Thoracic aorta (tissue), 2 donors: Measurements from ENCODE around the gene DCHS2. TPM values are rescaled to one million over a fixed set of nuclear protein-coding genes. Genes with fewer than 3 reads are reported as not detected.
A peak's percentile ranks its signal among the peaks of the same experiment; 100 is the strongest.

Experiments used
- ATAC-seq: fragments of 150-250 bp; one replicate; pipeline ENCODE4 v1.8.0; 2017; ENCODE audit warnings: low read depth; ENCODE audit not compliant: insufficient number of reproducible peaks, low FRiP score
- DNase-seq: peaks from one replicate; pipeline ENCODE4 v3.0.0-alpha.2; 2020; ENCODE audit warnings: low spot score
- H3K27ac ChIP-seq, 2 donors: fragments of 200-600 bp; sonication (generic); 1 replicate in 1 of 2; 2 replicates in 1 of 2; pipeline ENCODE4 v1.5.1; 2016; ENCODE audit warnings: mild to moderate bottlenecking in 2 of 2, moderate library complexity in 2 of 2
- H3K27me3 ChIP-seq: fragments of 200-600 bp; sonication (generic); replicated peaks from 2 replicates; pipeline ENCODE4 v1.6.0; 2016; ENCODE audit warnings: mild to moderate bottlenecking; ENCODE audit not compliant: insufficient read depth
- H3K36me3 ChIP-seq: fragments of 200-600 bp; sonication (generic); one replicate; pipeline ENCODE4 v1.5.1; 2016
- H3K4me1 ChIP-seq, 2 donors: fragments of 200-600 bp; sonication (generic); 1 replicate in 1 of 2; 2 replicates in 1 of 2; pipeline versions ENCODE4 v1.5.1 to v1.6.0; 2016; ENCODE audit warnings: low read depth in 2 of 2, mild to moderate bottlenecking in 1 of 2; ENCODE audit not compliant: control insufficient read depth in 1 of 2
- H3K4me3 ChIP-seq: fragments of 200-600 bp; sonication (generic); 2 replicates; pipeline ENCODE4 v1.5.1; 2016; ENCODE audit warnings: mild to moderate bottlenecking
- H3K9me3 ChIP-seq: fragments of 200-600 bp; sonication (generic); 2 replicates; pipeline ENCODE4 v1.5.1; 2016
- CTCF ChIP-seq: fragments of 200-600 bp; sonication (generic); IDR thresholded peaks from one replicate; pipeline ENCODE4 v1.5.1; 2019; ENCODE audit warnings: antibody characterized with exemption
- total RNA-seq, 2 donors: library from RNA; depleted of rRNA; stranded (reverse); fragments of >200 nt; gene quantifications; one replicate each; pipeline versions ENCODE4 v1.1.0 to v1.2.3, GENCODE V29; 2016

DCHS2 gene
- total RNA-seq, 2 donors from 2014 or later = 0.35 TPM; not detected in 1

GRCh38 chr4:154503598-154503997 is 12.0 kb upstream of the DCHS2 start:
- no peaks in the 10 kb centered on the region for H3K36me3 ChIP-seq
- H3K27ac ChIP-seq = no peak overlapping the region
- no peaks in the 10 kb centered on the region for H3K27me3 ChIP-seq
- DNase-seq = no peak
- no peaks in the 10 kb centered on the region for H3K4me1 ChIP-seq
- no peaks in the 10 kb centered on the region for H3K9me3 ChIP-seq
- TF ChIP-seq CTCF = peak; percentile 29
- ATAC-seq = no peak
- H3K4me3 ChIP-seq = no peak overlapping the region

- no peak for ATAC-seq
- no peak for TF ChIP-seq CTCF
- no peaks in the 10 kb centered on the region for H3K36me3 ChIP-seq
- no peaks in the 10 kb centered on the region for H3K9me3 ChIP-seq
- H3K4me1 ChIP-seq = no peaks in the 10 kb centered on the region
- no peak for DNase-seq
- H3K27ac ChIP-seq = no peak overlapping the region
- H3K4me3 ChIP-seq = no peak overlapping the region
- no peaks in the 10 kb centered on the region for H3K27me3 ChIP-seq
These were observed 10.5 kb upstream of the DCHS2 start for GRCh38 chr4:154502111-154502510.

- no peak for DNase-seq
- TF ChIP-seq CTCF = no peak
- Histone ChIP-seq H3K4me3 (no peak overlapping the region), H3K27ac (no peak overlapping the region), H3K36me3 (no peaks in the 10 kb centered on the region), H3K4me1 (no peaks in the 10 kb centered on the region), H3K27me3 (no peaks in the 10 kb centered on the region), H3K9me3 (no peaks in the 10 kb centered on the region)
- no peak for ATAC-seq
These were observed 6.3 kb upstream of the DCHS2 start for GRCh38 chr4:154497889-154498288.

- Histone ChIP-seq H3K36me3 (no peaks in the 10 kb centered on the region), H3K27me3 (no peaks in the 10 kb centered on the region), H3K4me3 (no peak overlapping the region), H3K9me3 (no peaks in the 10 kb centered on the region), H3K4me1 (peaks cover 3 to 13% of the 10 kb centered on the region in 2 donors), H3K27ac (no peak overlapping the region)
- ATAC-seq = no peak
- DNase-seq = no peak
- TF ChIP-seq CTCF = no peak
These were observed 4.3 kb upstream of the DCHS2 start for GRCh38 chr4:154495867-154496266.

- TF ChIP-seq CTCF = no peak
- no peaks in the 10 kb centered on the region for H3K36me3 ChIP-seq
- DNase-seq = no peak
- ATAC-seq = no peak
- peaks cover 3 to 17% of the 10 kb centered on the region in 2 donors for H3K4me1 ChIP-seq
- no peak overlapping the region for H3K27ac ChIP-seq
- H3K27me3 ChIP-seq = no peaks in the 10 kb centered on the region
- no peaks in the 10 kb centered on the region for H3K9me3 ChIP-seq
- peak overlapping the region; percentile 65 for H3K4me3 ChIP-seq
These were observed 689 bp upstream of the DCHS2 start for GRCh38 chr4:154492288-154492687.
